WTC11 (cell line): ENCODE data around the gene LRRC74B.

Experiments
- ELF4 ChIP-seq: sonication (generic); formaldehyde crosslinking; IDR thresholded peaks from 2 replicates; pipeline ENCODE4 v1.8.1; 2022; ENCODE audit warnings: low read depth, mild to moderate bottlenecking, moderate library complexity, missing genetic modification reagents
- EMX1 ChIP-seq: fragments of 250-450 bp; sonication (Bioruptor Pico); IDR thresholded peaks from 2 replicates; pipeline ENCODE4 v1.8.0; 2021; ENCODE audit warnings: mild to moderate bottlenecking
- ESRRA ChIP-seq: sonication (generic); formaldehyde crosslinking; IDR thresholded peaks from 2 replicates; pipeline ENCODE4 v1.8.1; 2022; ENCODE audit warnings: mild to moderate bottlenecking, missing genetic modification reagents, borderline replicate concordance
- GABPB1 ChIP-seq: sonication (generic); formaldehyde crosslinking; IDR thresholded peaks from 2 replicates; pipeline ENCODE4 v1.8.1; 2023; ENCODE audit warnings: mild to moderate bottlenecking, missing genetic modification reagents
- SP1 ChIP-seq: sonication (generic); formaldehyde crosslinking; conservative IDR thresholded peaks from 2 replicates; pipeline ENCODE4 v1.8.1; 2022; ENCODE audit warnings: missing genetic modification reagents
- TF ChIP-seq, protein P1 (sequence below): fragments of 200-600 bp; IDR thresholded peaks from 2 replicates; pipeline ENCODE4 v1.8.0; 2022; ENCODE audit warnings: antibody characterized with exemption
- TF ChIP-seq, protein P2 (sequence below): sonication (generic); formaldehyde crosslinking; IDR thresholded peaks from 2 replicates; pipeline ENCODE4 v1.8.0; 2022; ENCODE audit warnings: mild to moderate bottlenecking, missing genetic modification reagents
- TF ChIP-seq, protein P3 (sequence below): sonication (generic); formaldehyde crosslinking; IDR thresholded peaks from 2 replicates; pipeline ENCODE4 v1.8.0; 2022; ENCODE audit warnings: mild to moderate bottlenecking, missing genetic modification reagents

DNA sequence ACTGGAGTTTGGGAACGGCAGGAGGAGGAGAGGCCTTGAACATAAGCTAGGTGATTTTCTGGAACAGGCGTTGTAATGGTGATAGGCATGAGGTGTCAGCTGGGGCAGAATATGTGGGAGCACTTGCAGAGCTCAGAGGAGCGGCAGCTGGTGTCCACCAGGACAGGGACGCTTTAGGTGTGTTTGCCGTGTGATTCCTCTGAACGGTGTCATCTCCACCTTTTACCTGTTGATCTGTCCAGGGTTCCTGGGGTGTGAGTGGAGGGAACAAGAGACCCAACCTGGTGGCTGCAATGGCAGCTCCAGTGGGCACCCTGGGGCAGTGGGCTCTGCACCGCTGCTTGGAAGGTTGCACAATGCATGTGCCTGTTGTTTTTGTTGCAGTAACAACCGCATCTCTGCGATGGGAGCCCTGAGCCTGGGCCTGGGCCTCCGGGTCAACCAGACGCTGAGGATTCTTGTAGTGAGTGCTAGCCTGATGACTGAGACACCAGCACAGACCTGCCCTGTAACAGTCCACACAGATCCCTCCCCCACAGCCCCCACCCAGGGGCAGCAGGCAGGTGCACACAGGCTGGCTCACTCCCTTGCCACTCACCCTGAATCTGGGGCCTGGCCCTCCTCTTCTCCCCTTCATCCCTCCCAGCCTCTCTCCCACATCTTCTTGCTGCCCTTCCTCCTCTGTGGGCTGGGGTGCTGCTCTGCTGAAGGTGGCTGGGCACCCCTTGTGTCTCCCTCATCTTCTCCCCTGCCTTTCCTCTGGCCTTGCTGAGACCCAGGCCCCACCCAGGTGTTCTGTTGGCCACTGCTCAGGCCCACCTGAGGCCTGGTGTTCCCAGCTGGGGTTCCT lies 9.2 kb downstream of the LRRC74B start:
- TF ChIP-seq, protein P1, sequence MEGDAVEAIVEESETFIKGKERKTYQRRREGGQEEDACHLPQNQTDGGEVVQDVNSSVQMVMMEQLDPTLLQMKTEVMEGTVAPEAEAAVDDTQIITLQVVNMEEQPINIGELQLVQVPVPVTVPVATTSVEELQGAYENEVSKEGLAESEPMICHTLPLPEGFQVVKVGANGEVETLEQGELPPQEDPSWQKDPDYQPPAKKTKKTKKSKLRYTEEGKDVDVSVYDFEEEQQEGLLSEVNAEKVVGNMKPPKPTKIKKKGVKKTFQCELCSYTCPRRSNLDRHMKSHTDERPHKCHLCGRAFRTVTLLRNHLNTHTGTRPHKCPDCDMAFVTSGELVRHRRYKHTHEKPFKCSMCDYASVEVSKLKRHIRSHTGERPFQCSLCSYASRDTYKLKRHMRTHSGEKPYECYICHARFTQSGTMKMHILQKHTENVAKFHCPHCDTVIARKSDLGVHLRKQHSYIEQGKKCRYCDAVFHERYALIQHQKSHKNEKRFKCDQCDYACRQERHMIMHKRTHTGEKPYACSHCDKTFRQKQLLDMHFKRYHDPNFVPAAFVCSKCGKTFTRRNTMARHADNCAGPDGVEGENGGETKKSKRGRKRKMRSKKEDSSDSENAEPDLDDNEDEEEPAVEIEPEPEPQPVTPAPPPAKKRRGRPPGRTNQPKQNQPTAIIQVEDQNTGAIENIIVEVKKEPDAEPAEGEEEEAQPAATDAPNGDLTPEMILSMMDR: no peak
- TF ChIP-seq ESRRA (no peak), ELF4 (CRISPR knock-in tag) (no peak), SP1 (CRISPR knock-in tag) (no peak), EMX1 (CRISPR knock-in tag) (no peak), GABPB1 (CRISPR knock-in tag) (no peak)
- TF ChIP-seq, protein P2, sequence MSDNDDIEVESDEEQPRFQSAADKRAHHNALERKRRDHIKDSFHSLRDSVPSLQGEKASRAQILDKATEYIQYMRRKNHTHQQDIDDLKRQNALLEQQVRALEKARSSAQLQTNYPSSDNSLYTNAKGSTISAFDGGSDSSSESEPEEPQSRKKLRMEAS (CRISPR knock-in tag): no peak
- TF ChIP-seq, protein P3, sequence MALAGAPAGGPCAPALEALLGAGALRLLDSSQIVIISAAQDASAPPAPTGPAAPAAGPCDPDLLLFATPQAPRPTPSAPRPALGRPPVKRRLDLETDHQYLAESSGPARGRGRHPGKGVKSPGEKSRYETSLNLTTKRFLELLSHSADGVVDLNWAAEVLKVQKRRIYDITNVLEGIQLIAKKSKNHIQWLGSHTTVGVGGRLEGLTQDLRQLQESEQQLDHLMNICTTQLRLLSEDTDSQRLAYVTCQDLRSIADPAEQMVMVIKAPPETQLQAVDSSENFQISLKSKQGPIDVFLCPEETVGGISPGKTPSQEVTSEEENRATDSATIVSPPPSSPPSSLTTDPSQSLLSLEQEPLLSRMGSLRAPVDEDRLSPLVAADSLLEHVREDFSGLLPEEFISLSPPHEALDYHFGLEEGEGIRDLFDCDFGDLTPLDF (CRISPR knock-in tag): no peak
